Esophagus muscularis mucosa (tissue), 3 donors: ENCODE data around the gene ZBTB7C.

ENCODE experiments used
- POLR2A ChIP-seq: fragments of 450-650 bp; IDR thresholded peaks from one replicate; pipeline ENCODE4 v1.6.1; 2017; ENCODE audit warnings: antibody characterized with exemption, moderate library complexity, mild to moderate bottlenecking, low read depth
- TF ChIP-seq, protein P1 (sequence below), 3 experiments: fragments of 200-600 bp in 2 of 3; fragments of 450-650 bp in 1 of 3; sonication (generic) in 2 of 3; IDR thresholded peaks; one replicate each; pipeline ENCODE4 v1.5.1; 2017 to 2019; ENCODE audit warnings: antibody characterized with exemption in 3 of 3, mild to moderate bottlenecking in 2 of 3, moderate library complexity in 1 of 3

DNA sequence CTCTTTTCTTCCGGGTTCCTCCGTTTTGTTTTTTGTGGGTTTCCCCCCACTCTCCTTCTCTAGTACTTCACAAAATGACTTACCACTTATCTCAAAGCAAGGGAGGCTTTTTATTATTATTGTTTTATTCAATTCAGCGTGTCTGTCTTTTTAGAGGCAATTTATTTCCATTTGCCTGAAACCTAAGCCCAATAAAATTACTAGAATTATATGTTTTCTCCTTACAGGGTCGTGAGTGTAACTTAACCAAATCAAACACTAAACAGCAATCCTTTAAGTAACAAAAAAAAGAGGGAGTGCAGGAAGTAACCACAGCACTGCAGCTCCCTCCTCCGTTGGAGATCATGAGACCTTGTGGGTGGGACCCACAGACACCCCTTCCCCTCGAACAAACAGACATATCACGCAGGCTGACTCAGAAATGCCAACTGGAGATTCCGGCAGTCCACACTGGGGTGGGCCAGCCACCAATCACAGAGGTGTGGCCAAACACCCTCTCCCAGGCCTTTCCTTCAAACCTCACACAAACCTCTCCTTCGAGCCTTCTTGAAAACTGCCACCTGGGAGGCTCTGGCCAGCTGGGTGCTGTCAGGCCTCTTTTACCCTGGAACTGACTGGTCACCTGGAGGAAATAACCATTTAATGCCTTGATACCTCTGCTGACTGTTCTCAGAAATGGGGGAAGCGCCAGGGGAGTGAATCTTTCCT lies 271.7 kb downstream of the ZBTB7C start:
- TF ChIP-seq, protein P1, sequence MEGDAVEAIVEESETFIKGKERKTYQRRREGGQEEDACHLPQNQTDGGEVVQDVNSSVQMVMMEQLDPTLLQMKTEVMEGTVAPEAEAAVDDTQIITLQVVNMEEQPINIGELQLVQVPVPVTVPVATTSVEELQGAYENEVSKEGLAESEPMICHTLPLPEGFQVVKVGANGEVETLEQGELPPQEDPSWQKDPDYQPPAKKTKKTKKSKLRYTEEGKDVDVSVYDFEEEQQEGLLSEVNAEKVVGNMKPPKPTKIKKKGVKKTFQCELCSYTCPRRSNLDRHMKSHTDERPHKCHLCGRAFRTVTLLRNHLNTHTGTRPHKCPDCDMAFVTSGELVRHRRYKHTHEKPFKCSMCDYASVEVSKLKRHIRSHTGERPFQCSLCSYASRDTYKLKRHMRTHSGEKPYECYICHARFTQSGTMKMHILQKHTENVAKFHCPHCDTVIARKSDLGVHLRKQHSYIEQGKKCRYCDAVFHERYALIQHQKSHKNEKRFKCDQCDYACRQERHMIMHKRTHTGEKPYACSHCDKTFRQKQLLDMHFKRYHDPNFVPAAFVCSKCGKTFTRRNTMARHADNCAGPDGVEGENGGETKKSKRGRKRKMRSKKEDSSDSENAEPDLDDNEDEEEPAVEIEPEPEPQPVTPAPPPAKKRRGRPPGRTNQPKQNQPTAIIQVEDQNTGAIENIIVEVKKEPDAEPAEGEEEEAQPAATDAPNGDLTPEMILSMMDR (IDR thresholded peaks at IDR 0.05): no peak
- TF ChIP-seq POLR2A: no peak
